Activated naive CD4-positive, alpha-beta T cell treated with anti-CD3 and anti-CD28 coated beads for 36 hours (primary cell): Measurements from ENCODE around the gene HBG2. TPM values are rescaled to one million over a fixed set of nuclear protein-coding genes. Genes with fewer than 3 reads are reported as not detected.
"Not testable (repeated sequence)": the region's sequence is repeated elsewhere in the genome, so short reads cannot be mapped to it uniquely, and the experiment has no call there.

Experiments used
- CTCF ChIA-PET: fragments of 350-600 bp; sonication (Branson Sonifier 250); formaldehyde crosslinking; loops from one replicate; lab custom pipeline; 2021; ENCODE audit warnings: antibody characterized with exemption; lab: Charles Lee
- DNase-seq: peaks from one replicate; pipeline ENCODE4 v3.0.0-alpha.2; 2020
- H3K27ac Mint-ChIP-seq: one replicate; pipeline ENCODE4 v1.8.0; 2021; ENCODE audit warnings: mild to moderate bottlenecking, mixed read lengths
- H3K27me3 Mint-ChIP-seq: one replicate; pipeline ENCODE4 v1.8.0; 2021; ENCODE audit warnings: low read depth, mixed read lengths
- H3K36me3 Mint-ChIP-seq: one replicate; pipeline ENCODE4 v1.8.0; 2021; ENCODE audit warnings: low read depth, mixed read lengths
- H3K4me1 Mint-ChIP-seq: one replicate; pipeline ENCODE4 v1.8.0; 2021; ENCODE audit warnings: low read depth, mixed read lengths
- H3K4me3 Mint-ChIP-seq: one replicate; pipeline ENCODE4 v1.8.0; 2021; ENCODE audit warnings: mild to moderate bottlenecking, moderate library complexity, mixed read lengths
- H3K9me3 Mint-ChIP-seq: one replicate; pipeline ENCODE4 v1.8.0; 2021; ENCODE audit warnings: mixed read lengths
- intact Hi-C: fragments of 100-400 bp; cut with micrococcal nuclease; formaldehyde crosslinking; loops from one replicate; pipeline ENCODE4 v1.15.1; 2023
- total RNA-seq, 2 experiments: library from RNA; stranded (reverse); gene quantifications; one replicate each; pipeline ENCODE4 v1.2.3, GENCODE V29; 2021

The HBG2 gene
- total RNA-seq, 2 experiments from 2014 or later, result not detected

- no peak for DNase-seq
- no peaks in the 10 kb centered on the region for H3K36me3 Mint-ChIP-seq
- no peaks in the 10 kb centered on the region for H3K9me3 Mint-ChIP-seq
- no peak overlapping the region for H3K4me3 Mint-ChIP-seq
- no peak overlapping the region for H3K27ac Mint-ChIP-seq
- intact Hi-C loops, result no loop called here
- CTCF ChIA-PET, result no interaction called here
- H3K4me1 Mint-ChIP-seq, result no peaks in the 10 kb centered on the region
- no peaks in the 10 kb centered on the region for H3K27me3 Mint-ChIP-seq
These were observed 23.3 kb upstream of the HBG2 start for GRCh38 chr11:5277807-5278382.

- Mint-ChIP-seq H3K4me3 (no peak overlapping the region), H3K27me3 (no peaks in the 10 kb centered on the region), H3K27ac (no peak overlapping the region), H3K36me3 (no peaks in the 10 kb centered on the region), H3K9me3 (no peaks in the 10 kb centered on the region), H3K4me1 (no peaks in the 10 kb centered on the region)
- intact Hi-C loops, result no loop called here
- CTCF ChIA-PET, result interaction anchor here (1.2 kb wide), 1 partner anchor 106 kb away, joined by 3 read pairs; no protein-coding TSS in a partner anchor
- no peak for DNase-seq
These were observed 22.1 kb upstream of the HBG2 start for GRCh38 chr11:5276697-5277096.

GRCh38 chr11:5275369-5276110, 21.0 kb upstream of the HBG2 start:
- no peak for DNase-seq
- intact Hi-C loops, result no loop called here
- no peaks in the 10 kb centered on the region for H3K36me3 Mint-ChIP-seq
- no peak overlapping the region for H3K27ac Mint-ChIP-seq
- no peak overlapping the region for H3K4me3 Mint-ChIP-seq
- H3K27me3 Mint-ChIP-seq, result peaks cover 2% of the 10 kb centered on the region
- H3K4me1 Mint-ChIP-seq, result no peaks in the 10 kb centered on the region
- no peaks in the 10 kb centered on the region for H3K9me3 Mint-ChIP-seq
- CTCF ChIA-PET, result no interaction called here

- H3K36me3 Mint-ChIP-seq, result no peaks in the 10 kb centered on the region
- H3K4me3 Mint-ChIP-seq, result no peak overlapping the region
- CTCF ChIA-PET, result no interaction called here
- no peaks in the 10 kb centered on the region for H3K4me1 Mint-ChIP-seq
- no peak for DNase-seq
- peaks cover 2% of the 10 kb centered on the region for H3K27me3 Mint-ChIP-seq
- H3K27ac Mint-ChIP-seq, result no peak overlapping the region
- H3K9me3 Mint-ChIP-seq, result no peaks in the 10 kb centered on the region
- intact Hi-C loops, result no loop called here
These were observed 19.8 kb upstream of the HBG2 start for GRCh38 chr11:5274395-5274794.

GRCh38 chr11:5272395-5273017, 17.9 kb upstream of the HBG2 start:
- no peaks in the 10 kb centered on the region for H3K9me3 Mint-ChIP-seq
- H3K4me3 Mint-ChIP-seq, result no peak overlapping the region
- no peaks in the 10 kb centered on the region for H3K36me3 Mint-ChIP-seq
- no peaks in the 10 kb centered on the region for H3K4me1 Mint-ChIP-seq
- no peak for DNase-seq
- intact Hi-C loops, result no loop called here
- H3K27ac Mint-ChIP-seq, result no peak overlapping the region
- CTCF ChIA-PET, result no interaction called here
- peaks cover 2% of the 10 kb centered on the region for H3K27me3 Mint-ChIP-seq

GRCh38 chr11:5269715-5270147, 15.2 kb upstream of the HBG2 start, which contains the start of gene HBE1:
TSS of gene HBE1 (minus strand) at chr11:5269945. CDS start at chr11:5269890, 55 bp downstream.
- Mint-ChIP-seq H3K36me3 (no peaks in the 10 kb centered on the region), H3K9me3 (no peaks in the 10 kb centered on the region), H3K4me3 (no peak within 1 kb of the TSS), H3K4me1 (no peaks in the 10 kb centered on the region), H3K27me3 (peaks cover 2% of the 10 kb centered on the region), H3K27ac (no peak within 1 kb of the TSS)
- no peak for DNase-seq
- CTCF ChIA-PET, result interaction anchor here (0.7 kb wide), 1 partner anchor 616 kb away, joined by 3 read pairs; no protein-coding TSS in a partner anchor
- intact Hi-C loops, result no loop called here

GRCh38 chr11:5267033-5267563, 12.5 kb upstream of the HBG2 start:
- Mint-ChIP-seq H3K4me1 (no peaks in the 10 kb centered on the region), H3K4me3 (no peak overlapping the region), H3K36me3 (no peaks in the 10 kb centered on the region), H3K9me3 (no peaks in the 10 kb centered on the region), H3K27me3 (peaks cover 2% of the 10 kb centered on the region), H3K27ac (no peak overlapping the region)
- CTCF ChIA-PET, result no interaction called here
- DNase-seq, result no peak
- intact Hi-C loops, result no loop called here

- intact Hi-C loops, result no loop called here
- H3K36me3 Mint-ChIP-seq, result no peaks in the 10 kb centered on the region
- H3K27me3 Mint-ChIP-seq, result peaks cover 2% of the 10 kb centered on the region
- no peak overlapping the region for H3K27ac Mint-ChIP-seq
- no peaks in the 10 kb centered on the region for H3K4me1 Mint-ChIP-seq
- DNase-seq, result no peak
- no peaks in the 10 kb centered on the region for H3K9me3 Mint-ChIP-seq
- H3K4me3 Mint-ChIP-seq, result no peak overlapping the region
- CTCF ChIA-PET, result no interaction called here
These were observed 12.0 kb upstream of the HBG2 start for GRCh38 chr11:5266609-5267008.

GRCh38 chr11:5265832-5266231, 11.3 kb upstream of the HBG2 start:
- H3K4me1 Mint-ChIP-seq, result no peaks in the 10 kb centered on the region
- no peak for DNase-seq
- intact Hi-C loops, result no loop called here
- H3K27me3 Mint-ChIP-seq, result peaks cover 3% of the 10 kb centered on the region
- H3K36me3 Mint-ChIP-seq, result no peaks in the 10 kb centered on the region
- no peaks in the 10 kb centered on the region for H3K9me3 Mint-ChIP-seq
- H3K27ac Mint-ChIP-seq, result no peak overlapping the region
- H3K4me3 Mint-ChIP-seq, result no peak overlapping the region
- CTCF ChIA-PET, result no interaction called here

- peaks cover 3% of the 10 kb centered on the region for H3K9me3 Mint-ChIP-seq
- no peak overlapping the region for H3K4me3 Mint-ChIP-seq
- H3K27ac Mint-ChIP-seq, result no peak overlapping the region
- H3K36me3 Mint-ChIP-seq, result no peaks in the 10 kb centered on the region
- intact Hi-C loops, result no loop called here
- H3K4me1 Mint-ChIP-seq, result no peaks in the 10 kb centered on the region
- no peak for DNase-seq
- CTCF ChIA-PET, result no interaction called here
- H3K27me3 Mint-ChIP-seq, result peaks cover 18% of the 10 kb centered on the region
These were observed 4.1 kb upstream of the HBG2 start for GRCh38 chr11:5258543-5259262.

GRCh38 chr11:5257296-5257695, 2.7 kb upstream of the HBG2 start:
- intact Hi-C loops, result no loop called here
- no peak overlapping the region for H3K4me3 Mint-ChIP-seq
- no peaks in the 10 kb centered on the region for H3K4me1 Mint-ChIP-seq
- peaks cover 3% of the 10 kb centered on the region for H3K9me3 Mint-ChIP-seq
- CTCF ChIA-PET, result no interaction called here
- H3K27ac Mint-ChIP-seq, result no peak overlapping the region
- peaks cover 19% of the 10 kb centered on the region for H3K27me3 Mint-ChIP-seq
- no peak for DNase-seq
- no peaks in the 10 kb centered on the region for H3K36me3 Mint-ChIP-seq

GRCh38 chr11:5254023-5254422, 558 bp downstream of the HBG2 start:
- intact Hi-C loops, H3K4me3 Mint-ChIP-seq, DNase-seq, H3K9me3 Mint-ChIP-seq, CTCF ChIA-PET, H3K27ac Mint-ChIP-seq, H3K36me3 Mint-ChIP-seq, H3K4me1 Mint-ChIP-seq: not testable (repeated sequence)
- peaks cover 12% of the 10 kb centered on the region for H3K27me3 Mint-ChIP-seq
